ENCODE measurements around the gene KSR1.

Gene KSR1

GRCh38 chr17:27577121-27577761 lies 121.0 kb downstream of the KSR1 start:
- TF ChIP-seq ARNTL (CRISPR knock-in tag; IDR thresholded peaks at IDR 0.05; ENCODE audit: borderline replicate concordance, low read depth) (no peak), BACH2 (CRISPR knock-in tag; IDR thresholded peaks at IDR 0.05; ENCODE audit: borderline replicate concordance) (no peak), ZNF70 (CRISPR knock-in tag; IDR thresholded peaks at IDR 0.05) (no peak), SNAI2 (CRISPR knock-in tag; IDR thresholded peaks at IDR 0.05) (no peak), TOX (CRISPR knock-in tag; IDR thresholded peaks at IDR 0.05; ENCODE audit: borderline replicate concordance) (no peak), TSHZ2 (CRISPR knock-in tag; IDR thresholded peaks at IDR 0.05) (no peak), TCF4 (CRISPR knock-in tag; IDR thresholded peaks at IDR 0.05; ENCODE audit: borderline replicate concordance) (no peak), POU6F1 (CRISPR knock-in tag; IDR thresholded peaks at IDR 0.05; ENCODE audit: borderline replicate concordance, low read depth) (no peak), PATZ1 (CRISPR knock-in tag; IDR thresholded peaks at IDR 0.05; ENCODE audit: borderline replicate concordance) (no peak), GLIS3 (CRISPR knock-in tag; IDR thresholded peaks at IDR 0.05) (no peak), RARB (CRISPR knock-in tag; IDR thresholded peaks at IDR 0.05) (no peak), ESRRG (CRISPR knock-in tag; IDR thresholded peaks at IDR 0.05) (no peak), ZNF565 (CRISPR knock-in tag; conservative IDR thresholded peaks at IDR 0.05; ENCODE audit: low read depth) (no peak), ISL1 (CRISPR knock-in tag; IDR thresholded peaks at IDR 0.05) (no peak), CREB5 (CRISPR knock-in tag; IDR thresholded peaks at IDR 0.05; ENCODE audit: low read depth) (no peak)
- ATAC-seq: peak; percentile 35

GRCh38 chr17:27577884-27578717 lies 121.9 kb downstream of the KSR1 start:
- TF ChIP-seq ZNF8 (CRISPR knock-in tag; IDR thresholded peaks at IDR 0.05): no peak
- TF ChIP-seq TCF4 (CRISPR knock-in tag; IDR thresholded peaks at IDR 0.05; ENCODE audit: borderline replicate concordance): peak; percentile 31
- ATAC-seq: peak; percentile 12; the same call in 1 of the 3 replicates

- no peak for ATAC-seq
- TF ChIP-seq PATZ1 (CRISPR knock-in tag; IDR thresholded peaks at IDR 0.05; ENCODE audit: borderline replicate concordance): no peak
- TF ChIP-seq TOX (CRISPR knock-in tag; IDR thresholded peaks at IDR 0.05; ENCODE audit: borderline replicate concordance): no peak
- TF ChIP-seq TCF4 (CRISPR knock-in tag; IDR thresholded peaks at IDR 0.05; ENCODE audit: borderline replicate concordance): no peak
- TF ChIP-seq PPARA (CRISPR knock-in tag; IDR thresholded peaks at IDR 0.05; ENCODE audit: borderline replicate concordance): no peak
- no peak for TF ChIP-seq OSR1 (CRISPR knock-in tag; IDR thresholded peaks at IDR 0.05)
- no peak for TF ChIP-seq ZNF565 (CRISPR knock-in tag; conservative IDR thresholded peaks at IDR 0.05; ENCODE audit: low read depth)
- TF ChIP-seq ARNTL (CRISPR knock-in tag; IDR thresholded peaks at IDR 0.05; ENCODE audit: borderline replicate concordance, low read depth): no peak
- no peak for TF ChIP-seq ZC3H10 (CRISPR knock-in tag; IDR thresholded peaks at IDR 0.05)
- no peak for TF ChIP-seq SNAI2 (CRISPR knock-in tag; IDR thresholded peaks at IDR 0.05)
- TF ChIP-seq TSHZ2 (CRISPR knock-in tag; IDR thresholded peaks at IDR 0.05): no peak
- no peak for TF ChIP-seq BACH2 (CRISPR knock-in tag; IDR thresholded peaks at IDR 0.05; ENCODE audit: borderline replicate concordance)
- no peak for TF ChIP-seq CSDC2 (CRISPR knock-in tag; IDR thresholded peaks at IDR 0.05)
- TF ChIP-seq ZNF8 (CRISPR knock-in tag; IDR thresholded peaks at IDR 0.05): no peak
- no peak for TF ChIP-seq CREB5 (CRISPR knock-in tag; IDR thresholded peaks at IDR 0.05; ENCODE audit: low read depth)
- no peak for TF ChIP-seq GLIS3 (CRISPR knock-in tag; IDR thresholded peaks at IDR 0.05)
- no peak for TF ChIP-seq ESRRG (CRISPR knock-in tag; IDR thresholded peaks at IDR 0.05)
- no peak for TF ChIP-seq RARB (CRISPR knock-in tag; IDR thresholded peaks at IDR 0.05)
- no peak for TF ChIP-seq ISL1 (CRISPR knock-in tag; IDR thresholded peaks at IDR 0.05)
Observed at GRCh38 chr17:27578718-27579085, 122.5 kb downstream of the KSR1 start.

Measured in SK-N-SH treated with all-trans-retinoic acid at 6 μM for 48 hours (cell line).